Ovary (tissue), 9 donors: Measurements from ENCODE around the gene LRMDA. TPM values are rescaled to one million over a fixed set of nuclear protein-coding genes. Genes with fewer than 3 reads are reported as not detected.

ENCODE experiments used
- DNase-seq, 5 donors: peaks; one replicate each; pipeline ENCODE4 v3.0.0-alpha.2; 2019 to 2020
- H3K27ac ChIP-seq, 2 donors: fragments of 200-600 bp; one replicate each; pipeline versions ENCODE4 v1.5.1 to v1.8.0; 2019 to 2022
- H3K27me3 ChIP-seq: fragments of 200-600 bp; one replicate; pipeline ENCODE4 v1.8.0; 2022
- H3K36me3 ChIP-seq: fragments of 200-600 bp; sonication (generic); one replicate; pipeline ENCODE4 v1.5.1; 2019
- H3K4me1 ChIP-seq: one replicate; pipeline ENCODE4 v1.8.1; 2013; ENCODE audit warnings: mild to moderate bottlenecking, moderate library complexity; ENCODE audit not compliant: insufficient read depth
- H3K4me3 ChIP-seq: fragments of 200-600 bp; sonication (generic); one replicate; pipeline ENCODE4 v1.5.1; 2017
- H3K9me3 ChIP-seq, 2 donors: fragments of 200-600 bp in 1 of 2; sonication (generic) in 1 of 2; one replicate each; pipeline versions ENCODE4 v1.5.1 to v1.8.1; 2013 to 2019; ENCODE audit warnings: mild to moderate bottlenecking in 1 of 2, moderate library complexity in 1 of 2
- CTCF ChIP-seq, 3 donors: fragments of 450-650 bp in 2 of 3; fragments of 200-600 bp in 1 of 3; IDR thresholded peaks; one replicate each; pipeline versions ENCODE4 v1.5.1 to v1.8.0; 2016 to 2022; ENCODE audit warnings: antibody characterized with exemption in 3 of 3, mild to moderate bottlenecking in 1 of 3
- EP300 ChIP-seq: sonication (generic); formaldehyde crosslinking; IDR thresholded peaks from one replicate; pipeline ENCODE4 v1.6.1; 2017; ENCODE audit warnings: antibody characterized with exemption
- POLR2A ChIP-seq: fragments of 450-650 bp; IDR thresholded peaks from one replicate; pipeline ENCODE4 v1.6.1; 2017; ENCODE audit warnings: antibody characterized with exemption, mild to moderate bottlenecking, moderate library complexity
- WGBS, 3 donors: extraction: QIAGEN DNeasy Blood & Tissue Kit in 1 of 3; methylation state at CpG; one replicate each; pipeline versions ENCODE4 v1.1.5 to v1.1.7; 2013 to 2017; 5-methylcytosine and 5-hydroxymethylcytosine counted together
- intact Hi-C, 4 donors: fragments of 100-400 bp; cut with DNase I; formaldehyde crosslinking; loops; one replicate each; pipeline versions ENCODE4 v1.11.0 to v1.15.1; 2022 to 2023
- polyA plus RNA-seq, 2 donors: library from polyadenylated mRNA; stranded (reverse); fragments of 200-250 nt in 1 of 2; fragments of 350-450 nt in 1 of 2; fragmentation: Illumina TruSeq in 1 of 2; extraction: RNeasy Lipid Tissue Mini Kit (QIAGEN cat#74804) in 1 of 2; gene quantifications; one replicate each; pipeline ENCODE4 v1.2.3, GENCODE V29; 2013 to 2014
- total RNA-seq, 7 donors: library from RNA; depleted of rRNA in 2 of 7; stranded (reverse); fragments of >200 nt in 2 of 7; fragmentation: NEBNext Ultra II Directional in 3 of 7; extraction: Animal tissue kit (Norgen Biotek cat#: 25700) in 3 of 7; gene quantifications; one replicate each; pipeline versions ENCODE4 v1.1.0 to v1.2.4, GENCODE V29; 2016 to 2023
- donor health status: DM: no; HTN: no; CAD: no; lungs with moderate emphysema.
- donor health status: DM: no; HTN: no; CAD: no.
- donor health status: Bipolar disorder and iron deficiency.
- donor health status: DM: yes; HTN: yes; CAD: no.
- donor health status: DM: no; HTN: no; CAD: no.
- donor health status: DM: yes; HTN: yes; CAD: no.

The LRMDA gene
- total and polyA plus RNA-seq, 9 donors = 14.8 to 30.7 (median 22.9) TPM

DNA sequence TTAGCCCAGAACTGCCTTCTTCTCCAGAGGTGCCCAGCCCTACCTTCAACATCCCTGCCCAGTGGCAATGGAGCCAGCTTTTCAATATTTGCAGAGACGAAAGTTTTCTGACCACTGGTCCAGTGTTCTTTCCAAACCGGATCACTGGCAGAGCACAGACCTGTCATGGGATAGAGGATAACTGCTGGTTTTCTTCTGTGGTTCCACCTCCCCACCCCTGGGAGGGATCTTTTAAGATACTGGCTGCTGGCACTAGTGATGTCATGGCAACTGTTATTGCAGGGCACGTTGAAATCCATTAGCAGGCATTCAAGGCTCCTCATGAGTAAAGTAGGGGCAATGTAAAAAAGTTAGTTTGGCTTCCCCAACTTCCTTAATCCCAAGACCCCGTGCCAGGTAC is 387.1 kb downstream of the LRMDA start:
- Histone ChIP-seq H3K9me3 (no peaks in the 10 kb centered on the region), H3K27me3 (no peaks in the 10 kb centered on the region), H3K27ac (no peak overlapping the region), H3K4me3 (no peak overlapping the region), H3K36me3 (no peaks in the 10 kb centered on the region), H3K4me1 (no peaks in the 10 kb centered on the region)
- intact Hi-C loops = no loop called here
- 79 to 84% (median 80%) methylated on average over 4 of the region's 4 CpGs for WGBS, 3 donors
- no peak for DNase-seq
- TF ChIP-seq EP300 (no peak), CTCF (IDR thresholded peaks at IDR 0.05) (no peak), POLR2A (no peak)

DNA sequence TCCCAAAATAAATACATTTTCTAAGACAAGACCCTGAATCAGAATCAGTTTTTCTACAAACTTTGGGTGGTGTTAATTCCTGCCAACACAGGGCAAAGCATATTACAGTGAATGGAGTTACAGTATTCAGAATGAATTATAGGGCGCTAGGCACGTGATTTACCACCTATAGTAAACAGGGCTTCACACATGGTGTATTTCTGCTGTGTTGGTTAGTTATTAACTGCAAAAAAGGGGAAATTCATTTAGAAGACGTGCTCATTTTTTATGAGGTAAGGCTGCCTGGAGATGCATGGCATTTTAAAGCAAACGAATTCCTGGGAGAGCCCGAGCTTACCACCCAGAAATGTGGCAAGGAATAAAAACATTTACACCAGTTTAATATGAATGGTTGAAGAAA is 393.8 kb downstream of the LRMDA start:
- 93 to 96% (median 94%) methylated on average over 5 of the region's 5 CpGs for WGBS, 3 donors
- Histone ChIP-seq H3K27me3 (no peaks in the 10 kb centered on the region), H3K27ac (no peak overlapping the region), H3K36me3 (no peaks in the 10 kb centered on the region), H3K4me3 (no peak overlapping the region), H3K9me3 (no peaks in the 10 kb centered on the region), H3K4me1 (peaks cover 11% of the 10 kb centered on the region)
- no peak for TF ChIP-seq CTCF (IDR thresholded peaks at IDR 0.05)
- no peak for TF ChIP-seq EP300
- no peak for TF ChIP-seq POLR2A
- intact Hi-C loops = no loop called here
- DNase-seq = no peak

DNA sequence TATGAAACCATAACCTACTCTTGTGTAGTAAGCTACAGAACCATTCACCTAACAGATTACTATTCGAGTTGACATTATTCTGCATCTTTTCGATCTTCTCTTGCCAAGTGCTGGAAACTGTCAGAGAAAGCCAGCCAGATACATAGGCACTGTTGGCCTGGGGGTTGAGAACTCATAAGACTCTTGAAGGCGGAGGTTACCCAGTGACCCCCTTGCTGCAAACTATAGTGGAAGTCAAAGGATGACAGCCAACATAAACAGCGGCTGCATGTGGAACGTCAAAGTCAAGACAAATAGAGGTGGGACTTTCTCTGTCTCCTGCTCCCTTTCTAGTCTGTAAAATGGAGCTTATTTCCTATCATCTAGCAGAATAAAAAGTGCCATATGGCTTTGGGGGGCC is 394.2 kb downstream of the LRMDA start:
- WGBS, 3 donors = 85 to 90% (median 89%) methylated on average over 5 of the region's 5 CpGs
- TF ChIP-seq POLR2A = no peak
- no peaks in the 10 kb centered on the region for H3K9me3 ChIP-seq
- H3K36me3 ChIP-seq = no peaks in the 10 kb centered on the region
- no peak overlapping the region for H3K27ac ChIP-seq
- H3K27me3 ChIP-seq = no peaks in the 10 kb centered on the region
- H3K4me1 ChIP-seq = peaks cover 11% of the 10 kb centered on the region
- H3K4me3 ChIP-seq = no peak overlapping the region
- intact Hi-C loops = no loop called here
- no peak for DNase-seq

- Histone ChIP-seq H3K4me3 (no peak overlapping the region), H3K27ac (no peak overlapping the region), H3K27me3 (no peaks in the 10 kb centered on the region), H3K4me1 (peaks cover 11% of the 10 kb centered on the region), H3K36me3 (no peaks in the 10 kb centered on the region), H3K9me3 (no peaks in the 10 kb centered on the region)
- TF ChIP-seq CTCF (IDR thresholded peaks at IDR 0.05) = no peak
- no peak for TF ChIP-seq EP300
- no peak for TF ChIP-seq POLR2A
- no peak for DNase-seq
- WGBS, 3 donors = 74 to 95% (median 94%) methylated on average over 5 of the region's 5 CpGs
- intact Hi-C loops = no loop called here
These were observed 395.4 kb downstream of the LRMDA start for GRCh38 chr10:75826846-75827245.

DNA sequence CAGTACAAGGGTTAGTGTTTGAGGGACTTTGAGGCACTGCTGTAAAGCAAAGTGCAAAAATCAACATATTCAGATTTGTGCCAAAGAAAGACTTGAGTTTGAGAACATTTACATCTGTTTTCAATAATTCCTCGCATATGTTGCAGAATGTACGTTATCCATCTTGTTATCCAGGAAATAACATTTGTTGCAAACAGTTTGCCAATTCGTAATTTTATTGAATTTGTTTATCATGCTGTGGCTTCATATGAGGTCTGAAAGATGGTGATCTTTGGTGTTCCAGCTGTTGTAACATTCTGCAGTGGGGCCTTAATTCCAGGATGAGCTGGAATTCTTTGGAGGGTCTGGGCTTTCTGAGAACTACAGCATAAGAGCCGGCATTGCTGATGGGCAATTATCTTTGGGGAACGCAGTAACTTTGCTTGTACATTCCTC is 396.2 kb downstream of the LRMDA start:
- Histone ChIP-seq H3K9me3 (no peaks in the 10 kb centered on the region), H3K4me1 (peaks cover 11% of the 10 kb centered on the region), H3K4me3 (no peak overlapping the region), H3K27ac (peak overlapping the region in 1 of 2 donors; percentile 18), H3K27me3 (no peaks in the 10 kb centered on the region), H3K36me3 (no peaks in the 10 kb centered on the region)
- TF ChIP-seq CTCF (IDR thresholded peaks at IDR 0.05) = no peak
- no peak for TF ChIP-seq POLR2A
- no peak for TF ChIP-seq EP300
- no peak for DNase-seq
- WGBS, 3 donors = 39 to 57% (median 57%) methylated on average over 5 of the region's 5 CpGs
- intact Hi-C loops = no loop called here
